K562 (cell line): Measurements from ENCODE around the gene VPS35. TPM values are rescaled to one million over a fixed set of nuclear protein-coding genes. Genes with fewer than 3 reads are reported as not detected.

Source experiments
- BCOR ChIP-seq: fragments of 450-650 bp; IDR thresholded peaks from 2 replicates; pipeline ENCODE4 v1.6.1; 2016
- BHLHE40 ChIP-seq: IDR thresholded peaks from 2 replicates; pipeline ENCODE4 v1.6.1; 2011; ENCODE audit warnings: low read length, improper control_type of control experiment
- BRF2 ChIP-seq: IDR thresholded peaks from 3 replicates; pipeline ENCODE4 v1.6.1; 2011; ENCODE audit warnings: borderline replicate concordance, mild to moderate bottlenecking; ENCODE audit not compliant: insufficient read length, insufficient read depth
- CBX3 ChIP-seq, 2 experiments: IDR thresholded peaks; 1 replicate in 1 of 2; 2 replicates in 1 of 2; pipeline ENCODE4 v1.6.1; 2012; ENCODE audit warnings: inconsistent platforms in 2 of 2, low read length in 2 of 2, borderline replicate concordance in 1 of 2, control low read depth in 1 of 2
- CHD4 ChIP-seq: fragments of 200-600 bp; sonication (generic); IDR thresholded peaks from 3 replicates; pipeline ENCODE4 v1.6.1; 2012; ENCODE audit warnings: low read depth, mild to moderate bottlenecking, mixed read lengths, low read length, inconsistent platforms; ENCODE audit not compliant: insufficient read depth, insufficient replicate concordance, poor library complexity, severe bottlenecking
- HDAC2 ChIP-seq: fragments of 450-650 bp; IDR thresholded peaks from 2 replicates; pipeline ENCODE4 v1.6.1; 2016; ENCODE audit warnings: mild to moderate bottlenecking
- NELFE ChIP-seq: IDR thresholded peaks from 2 replicates; pipeline ENCODE4 v1.6.1; 2011; ENCODE audit warnings: mild to moderate bottlenecking; ENCODE audit not compliant: insufficient read depth, insufficient read length
- SIX5 ChIP-seq, 2 experiments: IDR thresholded peaks; 2 replicates each; pipeline ENCODE4 v1.6.1; 2011; ENCODE audit warnings: low read length in 2 of 2, borderline replicate concordance in 1 of 2, low read depth in 1 of 2, mild to moderate bottlenecking in 1 of 2, moderate library complexity in 1 of 2; ENCODE audit not compliant: insufficient read depth in 1 of 2
- SOX6 ChIP-seq: fragments of 450-650 bp; IDR thresholded peaks from 2 replicates; pipeline ENCODE4 v1.6.1; 2014; ENCODE audit warnings: mild to moderate bottlenecking
- TAF1 ChIP-seq: IDR thresholded peaks from 2 replicates; pipeline ENCODE4 v1.6.1; 2011; ENCODE audit warnings: mild to moderate bottlenecking, low read length, moderate library complexity; ENCODE audit not compliant: insufficient read depth, control insufficient read depth, severe bottlenecking; ENCODE audit errors: extremely low read depth
- TCF3 ChIP-seq: sonication (generic); formaldehyde crosslinking; IDR thresholded peaks from 2 replicates; pipeline ENCODE4 v1.4.0; 2020; ENCODE audit warnings: mild to moderate bottlenecking, missing genetic modification reagents
- TRIM25 ChIP-seq: fragments of 450-650 bp; IDR thresholded peaks from 2 replicates; pipeline ENCODE4 v1.7.0; 2016; ENCODE audit warnings: borderline replicate concordance
- XRCC3 ChIP-seq: fragments of 450-650 bp; IDR thresholded peaks from 2 replicates; pipeline ENCODE4 v1.6.1; 2017; ENCODE audit warnings: mild to moderate bottlenecking, moderate library complexity
- ZBTB8A ChIP-seq: fragments of 450-650 bp; IDR thresholded peaks from 2 replicates; pipeline ENCODE4 v1.6.1; 2018; ENCODE audit warnings: mild to moderate bottlenecking, moderate library complexity; ENCODE audit not compliant: partially characterized antibody
- ZC3H11A ChIP-seq: IDR thresholded peaks from 2 replicates; pipeline ENCODE4 v1.6.1; 2012; ENCODE audit warnings: low read depth, low read length, improper control_type of control experiment
- ZNF24 ChIP-seq: fragments of 450-650 bp; IDR thresholded peaks from 2 replicates; pipeline ENCODE4 v1.6.1; 2016
- ZNF263 ChIP-seq: sonication (generic); formaldehyde crosslinking; IDR thresholded peaks from 2 replicates; pipeline ENCODE4 v1.8.0; 2022; ENCODE audit warnings: mild to moderate bottlenecking, missing genetic modification reagents, borderline replicate concordance
- ZNF395 ChIP-seq: fragments of 200-800 bp; sonication (Bioruptor generic); IDR thresholded peaks from 2 replicates; pipeline ENCODE4 v1.6.1; 2017; ENCODE audit warnings: missing genetic modification characterization, missing compliant biosample characterization
- ZNF696 ChIP-seq: fragments of 250-450 bp; sonication (Bioruptor Pico); conservative IDR thresholded peaks from 2 replicates; pipeline ENCODE4 v1.4.0; 2020; ENCODE audit warnings: mild to moderate bottlenecking, moderate library complexity
- polyA plus RNA-seq, 8 experiments: library from polyadenylated mRNA; depleted of rRNA in 4 of 8; stranded (reverse) in 5 of 8; unstranded in 3 of 8; fragments of >200 nt; fragmentation: Nextera tagmentation in 2 of 8; fragmentation: Illumina TruSeq in 1 of 8; extraction: Ambion mirVana in 2 of 8; extraction: Trizol in 1 of 8; gene quantifications; 2 replicates each; pipeline versions ENCODE4 v1.2.1 to v1.2.3, GENCODE V29; 2011 to 2014; ENCODE audit warnings: inconsistent platforms in 1 of 8, missing spikeins in 1 of 8
- total RNA-seq, 7 experiments: library from RNA; depleted of rRNA in 6 of 7; stranded (reverse); fragments of >200 nt in 6 of 7; fragmentation: Illumina TruSeq in 2 of 7; extraction: Trizol in 2 of 7; gene quantifications; 2 replicates each; pipeline versions ENCODE4 v1.2.1 to v1.2.3, GENCODE V29; 2011 to 2021; ENCODE audit warnings: low replicate concordance in 1 of 7
- TF ChIP-seq, protein P1 (sequence below): IDR thresholded peaks from 2 replicates; pipeline ENCODE4 v1.6.1; 2011; ENCODE audit not compliant: insufficient read length; ENCODE audit errors: extremely low read depth
- TF ChIP-seq, protein P2 (sequence below): fragments of 250-450 bp; sonication (Bioruptor Pico); IDR thresholded peaks from 2 replicates; pipeline ENCODE4 v1.4.0; 2020; ENCODE audit warnings: borderline replicate concordance

VPS35 gene
- total and polyA plus RNA-seq, 9 of the 15 experiments (the other 6 are each of a cell fraction or from before 2014, with no cell fraction given): 32.7 to 131 (median 66.2) TPM

DNA sequence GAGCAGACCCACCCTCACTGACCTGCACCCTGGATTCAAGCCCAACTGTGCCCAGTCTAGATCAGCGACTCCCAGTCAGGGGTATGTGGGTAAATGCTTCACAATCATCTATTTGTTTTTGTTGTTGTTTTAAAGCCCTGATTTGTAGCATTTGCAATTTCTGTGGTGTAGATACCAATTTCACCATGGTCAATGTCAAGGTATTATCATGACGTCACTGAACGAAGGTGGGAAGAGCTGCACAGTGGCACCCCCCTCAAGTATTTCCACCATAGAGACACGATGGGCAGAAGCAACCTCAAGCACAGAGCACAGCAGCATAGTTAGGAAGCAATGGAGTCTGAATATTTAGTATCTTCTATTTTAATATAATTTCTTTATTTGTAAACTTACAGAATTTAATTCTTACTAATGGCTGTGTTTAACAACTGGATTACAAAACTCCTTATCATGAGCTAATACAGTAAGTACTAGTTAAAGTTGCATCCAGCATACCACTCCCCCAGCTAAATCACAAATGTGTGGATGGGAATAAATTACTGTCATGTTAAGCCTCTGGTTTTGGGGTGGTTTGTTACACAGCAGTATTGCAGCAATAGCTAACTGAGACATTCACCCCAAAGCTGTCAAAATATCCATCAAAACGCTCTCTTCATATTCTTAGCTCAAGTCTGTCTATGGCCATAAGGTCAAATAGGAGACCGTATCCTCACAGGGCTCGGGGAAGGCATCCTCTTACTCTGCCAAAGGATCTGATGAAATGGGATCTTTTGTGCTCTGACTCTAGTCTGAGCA is 26.0 kb upstream of the VPS35 start (continued):
- TF ChIP-seq TRIM25 (no peak), HDAC2 (no peak), ZC3H11A (no peak), ZNF24 (no peak), ZNF395 (no peak), ZNF696 (CRISPR knock-in tag) (no peak), SOX6 (no peak), CBX3 (IDR thresholded peaks at IDR 0.05; ENCODE audit: borderline replicate concordance in 1 of 2, low read length in 2 of 2) (peak in 1 of 2 experiments; percentile 55; a peak in 1 of 3 replicates), SIX5 (IDR thresholded peaks at IDR 0.05; ENCODE audit: borderline replicate concordance in 1 of 2, insufficient read depth in 1 of 2, low read depth in 1 of 2, low read length in 2 of 2) (no peak), TCF3 (CRISPR knock-in tag) (no peak), ZNF263 (CRISPR knock-in tag) (no peak), XRCC3 (no peak), BCOR (peak; percentile 68; the same call in 1 of the 2 replicates), ZBTB8A (no peak), BHLHE40 (no peak), BRF2 (no peak), CHD4 (no peak), TAF1 (no peak), NELFE (no peak)
- TF ChIP-seq, protein P1, sequence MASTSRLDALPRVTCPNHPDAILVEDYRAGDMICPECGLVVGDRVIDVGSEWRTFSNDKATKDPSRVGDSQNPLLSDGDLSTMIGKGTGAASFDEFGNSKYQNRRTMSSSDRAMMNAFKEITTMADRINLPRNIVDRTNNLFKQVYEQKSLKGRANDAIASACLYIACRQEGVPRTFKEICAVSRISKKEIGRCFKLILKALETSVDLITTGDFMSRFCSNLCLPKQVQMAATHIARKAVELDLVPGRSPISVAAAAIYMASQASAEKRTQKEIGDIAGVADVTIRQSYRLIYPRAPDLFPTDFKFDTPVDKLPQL: no peak
- TF ChIP-seq, protein P2, sequence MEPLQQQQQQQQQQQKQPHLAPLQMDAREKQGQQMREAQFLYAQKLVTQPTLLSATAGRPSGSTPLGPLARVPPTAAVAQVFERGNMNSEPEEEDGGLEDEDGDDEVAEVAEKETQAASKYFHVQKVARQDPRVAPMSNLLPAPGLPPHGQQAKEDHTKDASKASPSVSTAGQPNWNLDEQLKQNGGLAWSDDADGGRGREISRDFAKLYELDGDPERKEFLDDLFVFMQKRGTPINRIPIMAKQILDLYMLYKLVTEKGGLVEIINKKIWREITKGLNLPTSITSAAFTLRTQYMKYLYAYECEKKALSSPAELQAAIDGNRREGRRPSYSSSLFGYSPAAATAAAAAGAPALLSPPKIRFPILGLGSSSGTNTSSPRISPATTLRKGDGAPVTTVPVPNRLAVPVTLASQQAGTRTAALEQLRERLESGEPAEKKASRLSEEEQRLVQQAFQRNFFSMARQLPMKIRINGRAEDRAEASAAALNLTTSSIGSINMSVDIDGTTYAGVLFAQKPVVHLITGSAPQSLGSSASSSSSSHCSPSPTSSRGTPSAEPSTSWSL (CRISPR knock-in tag): no peak
